Spleen (tissue), 11 donors: ENCODE data around the gene PFKP. TPM values are rescaled to one million over a fixed set of nuclear protein-coding genes. Genes with fewer than 3 reads are reported as not detected.

Experiments
- DNase-seq: peaks from one replicate; pipeline ENCODE4 v3.0.0-alpha.2; 2020
- H3K27ac ChIP-seq, 8 donors: fragments of 200-600 bp; sonication (generic) in 7 of 8; 1 replicate in 4 of 8; 2 replicates in 4 of 8; pipeline versions ENCODE4 v1.5.0 to v1.8.0; 2016 to 2021; ENCODE audit warnings: inconsistent platforms in 4 of 8, mild to moderate bottlenecking in 4 of 8, moderate library complexity in 1 of 8
- H3K27me3 ChIP-seq, 7 donors: fragments of 200-600 bp; sonication (generic) in 6 of 7; replicated peaks in 1 of 7; 1 replicate in 4 of 7; 2 replicates in 3 of 7; pipeline versions ENCODE4 v1.5.0 to v1.8.0; 2016 to 2021; ENCODE audit warnings: inconsistent platforms in 3 of 7, mild to moderate bottlenecking in 1 of 7
- H3K36me3 ChIP-seq, 6 donors: fragments of 200-600 bp; sonication (generic) in 5 of 6; 1 replicate in 4 of 6; 2 replicates in 2 of 6; pipeline versions ENCODE4 v1.5.0 to v1.8.0; 2016 to 2021; ENCODE audit warnings: inconsistent platforms in 2 of 6
- H3K4me1 ChIP-seq, 6 donors: fragments of 200-600 bp; sonication (generic) in 5 of 6; 1 replicate in 3 of 6; 2 replicates in 3 of 6; pipeline versions ENCODE4 v1.5.0 to v1.8.0; 2016 to 2021; ENCODE audit warnings: inconsistent platforms in 3 of 6
- H3K4me3 ChIP-seq, 8 donors: fragments of 200-600 bp; sonication (generic) in 7 of 8; 1 replicate in 4 of 8; 2 replicates in 4 of 8; pipeline versions ENCODE4 v1.5.0 to v1.8.0; 2016 to 2021; ENCODE audit warnings: inconsistent platforms in 4 of 8, mild to moderate bottlenecking in 4 of 8, moderate library complexity in 2 of 8
- H3K9me3 ChIP-seq, 8 donors: fragments of 200-600 bp; sonication (generic) in 7 of 8; 1 replicate in 4 of 8; 2 replicates in 4 of 8; pipeline versions ENCODE4 v1.5.0 to v1.8.0; 2016 to 2021; ENCODE audit warnings: inconsistent platforms in 4 of 8
- POLR2A ChIP-seq, 3 donors: fragments of 450-650 bp; IDR thresholded peaks; one replicate each; pipeline ENCODE4 v1.5.1; 2017; ENCODE audit warnings: antibody characterized with exemption in 3 of 3, mild to moderate bottlenecking in 1 of 3
- POLR2AphosphoS5 ChIP-seq, 3 donors: sonication (generic); formaldehyde crosslinking; IDR thresholded peaks; one replicate each; pipeline ENCODE4 v1.5.1; 2017; ENCODE audit warnings: antibody characterized with exemption in 3 of 3
- WGBS, 5 donors: extraction: QIAGEN DNeasy Blood & Tissue Kit in 3 of 5; methylation state at CpG; one replicate each; pipeline versions ENCODE4 v1.1.5 to v1.1.7; 2013 to 2018; 5-methylcytosine and 5-hydroxymethylcytosine counted together
- intact Hi-C: fragments of 100-400 bp; cut with DNase I; formaldehyde crosslinking; loops from one replicate; pipeline ENCODE4 v1.15.0; 2023; ENCODE audit warnings: low total_unique reads
- polyA plus RNA-seq, 3 donors: library from polyadenylated mRNA; stranded (reverse); fragments of 200-250 nt; gene quantifications; one replicate each; pipeline ENCODE4 v1.2.1, GENCODE V29; 2013
- total RNA-seq, 7 donors: library from RNA; depleted of rRNA in 3 of 7; stranded (reverse); fragments of >200 nt in 3 of 7; fragmentation: NEBNext Ultra II Directional in 4 of 7; extraction: Animal tissue kit (Norgen Biotek cat#: 25700) in 4 of 7; gene quantifications; one replicate each; pipeline versions ENCODE4 v1.1.0 to v1.2.1, GENCODE V29; 2016 to 2021
- TF ChIP-seq, protein P1 (sequence below), 11 experiments: fragments of 200-600 bp in 7 of 11; fragments of 450-650 bp in 4 of 11; sonication (generic) in 4 of 11; IDR thresholded peaks in 8 of 11; conservative IDR thresholded peaks in 3 of 11; 1 replicate in 7 of 11; 2 replicates in 4 of 11; pipeline versions ENCODE4 v1.4.0 to v1.8.0; 2016 to 2021; ENCODE audit warnings: antibody characterized with exemption in 11 of 11, inconsistent platforms in 4 of 11, mild to moderate bottlenecking in 1 of 11
- donor health status: healthy with polysubstance abuse.
- donor health status: DM: no; HTN: no; CAD: no; lungs with moderate emphysema.
- donor health status: DM: no; HTN: no; CAD: no.
- donor health status: Bipolar disorder and iron deficiency.
- donor health status: healthy.
- donor health status: DM: no; HTN: no; CAD: no.
- donor health status: DM: yes; HTN: yes; CAD: no.

PFKP gene
- total and polyA plus RNA-seq, 10 donors: 19.0 to 60.9 (median 28.6) TPM

DNA sequence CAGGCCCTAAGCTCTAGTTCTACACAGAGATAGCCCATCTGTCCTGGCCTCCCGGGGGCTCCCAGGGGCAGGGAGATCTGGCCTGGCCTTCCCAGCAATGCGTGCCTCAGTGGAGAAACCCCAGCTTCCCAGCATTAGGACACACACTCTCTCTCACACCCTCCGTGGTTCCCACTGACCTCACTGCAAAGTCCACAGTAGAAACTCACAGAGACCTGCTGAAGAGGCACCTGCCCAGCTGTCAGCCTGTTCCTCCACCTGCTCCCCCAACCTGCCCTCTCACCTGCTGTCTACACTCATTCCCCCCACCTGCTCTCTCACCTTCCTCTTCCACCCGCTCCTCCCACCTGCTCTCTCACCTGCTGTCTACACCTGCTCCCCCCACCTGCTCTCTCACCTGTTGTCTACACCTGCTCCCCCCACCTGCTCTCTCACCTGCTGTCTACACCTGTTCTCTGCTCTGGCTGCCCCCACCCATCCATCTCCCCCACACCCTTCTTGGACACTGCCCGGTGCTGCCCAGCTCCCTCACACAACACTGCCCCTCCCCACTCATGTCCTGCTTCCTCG, 21.1 kb upstream of the PFKP start:
- TF ChIP-seq, protein P1, sequence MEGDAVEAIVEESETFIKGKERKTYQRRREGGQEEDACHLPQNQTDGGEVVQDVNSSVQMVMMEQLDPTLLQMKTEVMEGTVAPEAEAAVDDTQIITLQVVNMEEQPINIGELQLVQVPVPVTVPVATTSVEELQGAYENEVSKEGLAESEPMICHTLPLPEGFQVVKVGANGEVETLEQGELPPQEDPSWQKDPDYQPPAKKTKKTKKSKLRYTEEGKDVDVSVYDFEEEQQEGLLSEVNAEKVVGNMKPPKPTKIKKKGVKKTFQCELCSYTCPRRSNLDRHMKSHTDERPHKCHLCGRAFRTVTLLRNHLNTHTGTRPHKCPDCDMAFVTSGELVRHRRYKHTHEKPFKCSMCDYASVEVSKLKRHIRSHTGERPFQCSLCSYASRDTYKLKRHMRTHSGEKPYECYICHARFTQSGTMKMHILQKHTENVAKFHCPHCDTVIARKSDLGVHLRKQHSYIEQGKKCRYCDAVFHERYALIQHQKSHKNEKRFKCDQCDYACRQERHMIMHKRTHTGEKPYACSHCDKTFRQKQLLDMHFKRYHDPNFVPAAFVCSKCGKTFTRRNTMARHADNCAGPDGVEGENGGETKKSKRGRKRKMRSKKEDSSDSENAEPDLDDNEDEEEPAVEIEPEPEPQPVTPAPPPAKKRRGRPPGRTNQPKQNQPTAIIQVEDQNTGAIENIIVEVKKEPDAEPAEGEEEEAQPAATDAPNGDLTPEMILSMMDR (IDR thresholded peaks at IDR 0.05 in 8 of 11, conservative IDR thresholded peaks at IDR 0.05 in 3 of 11): no peak
- TF ChIP-seq POLR2A (IDR thresholded peaks at IDR 0.05) (no peak), POLR2AphosphoS5 (IDR thresholded peaks at IDR 0.05) (no peak)
- intact Hi-C loops: no loop called here
- Histone ChIP-seq H3K27ac (peak overlapping the region in 1 of 8 donors; percentile 33), H3K9me3 (peaks cover 0 to under 1% (median 0%) of the 10 kb centered on the region in 8 donors), H3K4me1 (peaks cover 0 to 5% (median 0%) of the 10 kb centered on the region in 6 donors), H3K27me3 (peaks cover 0 to 45% (median 8%) of the 10 kb centered on the region in 7 donors), H3K4me3 (no peak overlapping the region), H3K36me3 (no peaks in the 10 kb centered on the region)
- DNase-seq: no peak
- 71 to 88% (median 76%) methylated on average over 6 of the region's 6 CpGs for WGBS, 5 donors

DNA sequence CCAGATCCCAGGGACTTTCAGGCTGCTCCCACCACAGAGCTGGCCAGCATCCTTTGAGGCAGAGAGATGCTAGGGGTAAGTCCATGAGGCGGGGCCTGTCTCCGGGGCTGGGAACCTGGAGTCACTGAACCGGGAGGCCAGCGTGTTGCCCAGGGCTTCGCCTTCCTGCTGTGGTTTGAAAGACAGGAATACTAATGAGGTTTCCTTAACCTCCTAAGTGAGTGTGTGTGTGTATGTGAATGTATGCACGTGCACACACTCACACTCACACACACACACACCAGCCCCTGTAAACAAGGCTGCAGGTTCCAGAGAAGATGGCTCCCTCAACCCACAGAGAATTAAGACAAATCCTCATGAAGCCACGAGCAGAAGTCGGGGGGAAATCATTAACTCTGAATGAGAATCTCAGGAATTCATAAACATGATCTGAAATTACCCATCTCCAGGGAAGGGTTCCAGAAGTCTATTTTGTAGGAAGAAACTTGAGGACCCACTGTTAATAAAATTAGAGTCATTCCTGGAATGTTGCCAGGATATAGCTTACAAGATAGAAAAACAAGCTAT, 20.3 kb upstream of the PFKP start:
- H3K27me3 ChIP-seq: peaks cover 0 to 49% (median 8%) of the 10 kb centered on the region in 7 donors
- WGBS, 5 donors: 58 to 70% (median 66%) methylated on average over 4 to 8 of the region's 8 CpGs
- H3K4me3 ChIP-seq: no peak overlapping the region
- no peaks in the 10 kb centered on the region for H3K9me3 ChIP-seq
- no peaks in the 10 kb centered on the region for H3K36me3 ChIP-seq
- no peak for DNase-seq
- H3K27ac ChIP-seq: no peak overlapping the region
- intact Hi-C loops: no loop called here
- TF ChIP-seq, protein P1 (IDR thresholded peaks at IDR 0.05 in 8 of 11, conservative IDR thresholded peaks at IDR 0.05 in 3 of 11): no peak
- TF ChIP-seq POLR2AphosphoS5 (IDR thresholded peaks at IDR 0.05) (no peak), POLR2A (IDR thresholded peaks at IDR 0.05) (no peak)
- peaks cover 0 to 5% (median 0%) of the 10 kb centered on the region in 6 donors for H3K4me1 ChIP-seq

DNA sequence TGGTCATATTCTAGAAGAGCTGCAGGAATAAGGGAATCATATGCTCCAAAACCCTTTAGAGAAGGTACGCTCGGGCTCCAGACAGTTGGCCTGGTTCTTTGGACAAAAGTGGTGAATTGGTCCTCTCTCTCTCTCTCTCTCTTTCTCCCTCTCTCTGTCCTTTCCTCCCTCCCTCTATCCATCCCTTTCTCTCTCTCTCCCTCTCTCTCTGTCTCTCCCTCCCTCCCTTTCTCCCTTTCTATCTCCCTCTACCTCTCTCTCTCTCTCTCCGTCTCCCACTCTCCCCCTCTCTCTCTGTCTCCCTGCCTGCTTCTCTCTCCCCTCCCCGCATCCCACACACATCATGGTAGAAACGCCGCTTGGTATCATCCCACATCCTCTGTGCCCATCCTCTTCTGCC, 19.8 kb upstream of the PFKP start:
- Histone ChIP-seq H3K27ac (no peak overlapping the region), H3K4me3 (no peak overlapping the region), H3K36me3 (no peaks in the 10 kb centered on the region), H3K9me3 (no peaks in the 10 kb centered on the region), H3K27me3 (peaks cover 0 to 52% (median 12%) of the 10 kb centered on the region in 7 donors), H3K4me1 (peaks cover 0 to 5% (median 0%) of the 10 kb centered on the region in 6 donors)
- DNase-seq: no peak
- TF ChIP-seq, protein P1 (IDR thresholded peaks at IDR 0.05 in 8 of 11, conservative IDR thresholded peaks at IDR 0.05 in 3 of 11): no peak
- no peak for TF ChIP-seq POLR2AphosphoS5 (IDR thresholded peaks at IDR 0.05)
- intact Hi-C loops: no loop called here
- WGBS, 5 donors: 82 to 88% (median 87%) methylated on average over 6 of the region's 6 CpGs

DNA sequence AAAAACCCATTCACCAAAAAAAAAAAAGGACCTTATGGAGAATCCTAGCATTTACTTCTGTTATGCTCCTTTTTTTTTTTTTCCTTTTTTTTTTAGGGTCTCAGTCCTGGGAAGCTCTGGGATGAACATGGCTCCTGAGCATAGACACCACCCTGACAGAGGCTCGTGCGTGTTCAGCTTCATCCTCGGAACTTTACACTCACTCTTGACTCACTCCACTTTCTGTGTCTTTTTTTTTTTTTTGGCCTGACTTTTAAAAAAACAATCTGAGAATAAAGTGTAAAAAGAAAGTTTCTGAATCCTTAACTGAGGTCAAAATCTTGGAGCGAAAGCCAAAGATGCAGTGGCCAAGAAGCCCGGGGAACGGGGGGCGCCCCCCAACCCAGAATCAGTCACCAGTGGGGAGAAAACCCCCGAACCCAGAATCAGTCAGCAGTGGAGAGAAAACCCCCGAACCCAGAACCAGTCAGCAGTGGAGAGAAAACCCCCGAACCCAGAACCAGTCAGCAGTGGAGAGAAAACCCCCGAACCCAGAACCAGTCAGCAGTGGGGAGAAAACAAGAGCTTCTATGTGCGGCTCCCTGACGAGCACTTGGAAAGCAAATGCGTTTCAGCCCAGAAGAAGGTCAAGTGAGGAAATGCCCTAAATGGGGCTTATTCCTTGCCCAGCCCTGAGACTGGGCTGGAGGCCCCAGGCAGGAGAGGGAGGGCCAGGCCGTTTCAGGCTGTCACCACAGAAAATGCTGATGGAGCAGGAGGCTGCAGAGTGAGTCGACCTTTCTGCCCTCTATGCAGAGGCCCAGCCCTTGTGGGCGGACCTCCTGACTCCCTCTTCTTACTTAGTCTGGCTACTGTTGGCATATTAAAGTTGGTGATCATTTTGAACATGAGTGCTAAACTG, 19.0 kb upstream of the PFKP start:
- H3K9me3 ChIP-seq: no peaks in the 10 kb centered on the region
- DNase-seq: no peak
- H3K27ac ChIP-seq: no peak overlapping the region
- TF ChIP-seq, protein P1 (IDR thresholded peaks at IDR 0.05 in 8 of 11, conservative IDR thresholded peaks at IDR 0.05 in 3 of 11): no peak
- no peak for TF ChIP-seq POLR2AphosphoS5 (IDR thresholded peaks at IDR 0.05)
- no peak for TF ChIP-seq POLR2A (IDR thresholded peaks at IDR 0.05)
- intact Hi-C loops: no loop called here
- no peak overlapping the region for H3K4me3 ChIP-seq
- peaks cover 0 to 57% (median 16%) of the 10 kb centered on the region in 7 donors for H3K27me3 ChIP-seq
- H3K36me3 ChIP-seq: no peaks in the 10 kb centered on the region
- 53 to 75% (median 71%) methylated on average over 16 to 17 of the region's 17 CpGs for WGBS, 5 donors
- peaks cover 0 to 5% (median 0%) of the 10 kb centered on the region in 6 donors for H3K4me1 ChIP-seq
